HG02798 (cell line): Measurements from ENCODE around the gene S100P.

Experiments
- ATAC-seq: cut with Tn5 transposase; IDR thresholded peaks from one replicate; pipeline ENCODE4 v1.9.1; 2021; ENCODE audit warnings: mild to moderate bottlenecking; ENCODE audit not compliant: unreplicated experiment, poor library complexity

The S100P gene

DNA sequence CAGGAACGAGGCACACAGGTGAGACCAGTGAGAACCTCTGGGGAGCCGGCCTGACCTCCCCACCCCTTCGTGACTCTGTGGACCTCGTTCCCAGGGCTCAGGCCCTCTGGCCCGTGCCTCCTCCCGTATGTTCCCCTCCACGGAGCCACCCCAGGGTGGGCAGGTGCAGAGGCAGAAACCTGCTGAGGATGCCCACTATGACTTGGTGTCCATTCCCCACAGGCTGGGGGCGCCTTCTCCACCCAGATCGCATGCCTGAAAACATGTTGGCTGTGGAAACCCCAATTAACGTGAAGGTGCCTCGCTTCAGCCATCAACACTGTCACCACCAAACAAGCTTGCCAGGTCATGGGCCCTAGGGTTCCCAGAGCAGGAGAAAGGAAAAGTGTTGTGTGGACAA lies 49.3 kb downstream of the S100P start:
- no peak for ATAC-seq
